Measurements from ENCODE around the gene ZFTA.
"Not testable (repeated sequence)": the region's sequence is repeated elsewhere in the genome, so short reads cannot be mapped to it uniquely, and the experiment has no call there.

Gene ZFTA

GRCh38 chr11:63782749-63783148, 14.2 kb upstream of the ZFTA start:
- TF ChIP-seq CTCF (IDR thresholded peaks at IDR 0.05; ENCODE audit: control extremely low read depth, extremely low read depth, low read depth, missing control alignments) = no peak
- ChIA-PET POLR2A (no interaction called here), CTCF (no interaction called here)
- DNase-seq (ENCODE audit: extremely low spot score) = no peak

DNA sequence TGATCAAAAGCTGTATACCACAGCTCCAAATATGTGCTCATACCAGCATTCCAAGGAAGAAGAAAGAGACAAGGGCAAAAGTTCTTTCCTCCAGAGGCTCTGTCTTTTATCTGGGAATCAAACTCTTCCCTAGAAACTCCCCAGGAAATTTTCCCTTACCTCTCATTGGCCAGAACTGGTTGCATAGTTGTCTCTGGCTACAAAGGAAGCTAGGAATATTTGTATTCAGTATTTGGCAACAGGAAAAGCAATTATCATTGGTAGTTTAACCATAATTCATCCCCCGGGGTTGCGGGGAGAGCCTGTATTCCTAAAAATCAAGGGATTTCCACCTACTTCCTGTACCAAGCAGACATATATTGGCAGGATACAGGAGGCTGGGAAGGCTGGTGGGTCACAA, 10.5 kb upstream of the ZFTA start:
- ChIA-PET POLR2A (no interaction called here), CTCF (interaction anchor here (0.9 to 2.2 kb wide), 3 partner anchors 11 to 176 kb away, joined by 3 to 15 read pairs (median 5); partner anchors contain the start of gene ZFTA)
- no peak for DNase-seq (ENCODE audit: extremely low spot score)
- no peak for TF ChIP-seq CTCF (IDR thresholded peaks at IDR 0.05; ENCODE audit: control extremely low read depth, extremely low read depth, low read depth, missing control alignments)

GRCh38 chr11:63775191-63775590, 6.6 kb upstream of the ZFTA start:
- CTCF ChIA-PET = no interaction called here
- TF ChIP-seq CTCF (IDR thresholded peaks at IDR 0.05; ENCODE audit: control extremely low read depth, extremely low read depth, low read depth, missing control alignments) = no peak
- POLR2A ChIA-PET = no interaction called here
- no peak for DNase-seq (ENCODE audit: extremely low spot score)

DNA sequence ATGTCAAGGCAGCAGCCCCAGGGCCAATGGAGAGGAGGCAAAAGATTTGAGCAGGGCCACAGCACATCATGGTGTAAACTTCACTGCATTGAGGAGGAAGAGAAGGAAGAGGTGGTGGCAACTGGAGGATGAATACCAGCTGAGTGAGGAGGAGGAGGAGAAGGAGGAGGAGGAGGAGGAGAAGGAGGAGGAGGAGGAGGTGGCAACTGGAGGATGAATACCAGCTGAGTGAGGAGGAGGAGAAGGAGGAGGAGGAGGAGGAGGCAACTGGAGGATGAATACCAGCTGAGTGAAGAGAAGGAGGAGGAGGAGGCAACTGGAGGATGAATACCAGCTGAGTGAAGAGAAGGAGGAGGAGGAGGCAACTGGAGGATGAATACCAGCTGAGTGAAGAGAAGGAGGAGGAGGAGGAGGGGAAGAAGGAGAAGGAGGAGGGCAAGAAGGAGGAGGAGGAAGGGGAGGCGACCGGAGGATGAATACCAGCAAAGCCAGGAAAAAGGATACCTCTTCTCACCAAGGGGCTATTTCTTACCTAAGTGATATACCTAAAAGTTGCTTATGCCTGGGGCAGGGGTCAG, 3.3 kb upstream of the ZFTA start:
- POLR2A ChIA-PET; CTCF ChIA-PET; DNase-seq (ENCODE audit: extremely low spot score): not testable (repeated sequence)

DNA sequence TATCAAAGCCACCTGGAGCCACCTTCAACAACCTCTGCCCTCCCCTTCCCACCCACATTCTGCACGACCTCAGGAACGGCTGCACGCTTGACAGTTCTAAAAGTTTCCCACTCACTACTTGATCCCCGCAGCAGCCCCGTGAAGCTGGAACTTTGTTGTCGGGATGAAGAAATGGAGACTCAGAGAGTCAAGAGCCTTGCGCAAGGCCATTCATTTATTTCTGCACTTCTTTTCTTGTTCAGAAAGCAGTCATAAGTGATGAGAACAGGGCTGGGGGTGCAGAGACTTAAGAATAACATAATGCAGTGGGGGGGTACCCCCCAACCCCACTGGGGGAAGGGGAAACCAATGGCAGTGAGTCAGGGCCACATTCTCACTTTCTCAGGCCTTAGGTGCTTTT, 2.2 kb upstream of the ZFTA start:
- DNase-seq (ENCODE audit: extremely low spot score) = no peak
- TF ChIP-seq CTCF (IDR thresholded peaks at IDR 0.05; ENCODE audit: control extremely low read depth, extremely low read depth, low read depth, missing control alignments) = no peak
- ChIA-PET CTCF (interaction anchor here (3.6 kb wide), 1 partner anchor 380 kb away, joined by 27 read pairs; no protein-coding TSS in a partner anchor), POLR2A (no interaction called here)

- ChIA-PET POLR2A (no interaction called here), CTCF (interaction anchor here (0.7 to 3.6 kb wide), 7 partner anchors 9 to 381 kb away, joined by 3 to 27 read pairs (median 5); partner anchors contain the start of genes MARK2 and SPINDOC)
- TF ChIP-seq CTCF (IDR thresholded peaks at IDR 0.05; ENCODE audit: control extremely low read depth, extremely low read depth, low read depth, missing control alignments) = no peak
- DNase-seq (ENCODE audit: extremely low spot score) = no peak
These were observed 1.3 kb upstream of the ZFTA start for GRCh38 chr11:63769714-63770455.

GRCh38 chr11:63769042-63769713, 603 bp upstream of the ZFTA start:
- peak; percentile 69 for DNase-seq (ENCODE audit: extremely low spot score)
- TF ChIP-seq CTCF (IDR thresholded peaks at IDR 0.05; ENCODE audit: control extremely low read depth, extremely low read depth, low read depth, missing control alignments) = no peak
- CTCF ChIA-PET = interaction anchor here (0.7 to 3.6 kb wide), 9 partner anchors 10 to 382 kb away, joined by 3 to 27 read pairs (median 4); partner anchors contain the start of genes MARK2 and SPINDOC
- POLR2A ChIA-PET = no interaction called here

All from GM10248 (cell line).